PFSK-1 (cell line): ENCODE data around the gene LDLRAD4.

Experiments used
- POLR2AphosphoS5 ChIP-seq: IDR thresholded peaks from 2 replicates; pipeline ENCODE4 v1.6.1; 2012; ENCODE audit warnings: low read depth, mild to moderate bottlenecking, control low read depth, low read length, moderate library complexity
- REST ChIP-seq, 2 experiments: IDR thresholded peaks; 2 replicates each; pipeline versions ENCODE4 v1.6.1 to v1.8.0; 2011 to 2012; ENCODE audit warnings: low read depth in 2 of 2, low read length in 2 of 2, control low read depth in 1 of 2, inconsistent platforms in 1 of 2, mild to moderate bottlenecking in 1 of 2, moderate library complexity in 1 of 2; ENCODE audit not compliant: insufficient read depth in 1 of 2
- TAF1 ChIP-seq: IDR thresholded peaks from 2 replicates; pipeline ENCODE4 v1.6.1; 2012; ENCODE audit warnings: low read length, control low read depth, borderline replicate concordance; ENCODE audit not compliant: insufficient read depth

GRCh38 chr18:13220361-13220991 is 1.9 kb downstream of the LDLRAD4 start:
- TF ChIP-seq REST (IDR thresholded peaks at IDR 0.05; ENCODE audit: insufficient read depth in 1 of 2, low read depth in 2 of 2, low read length in 2 of 2) (no peak), TAF1 (no peak), POLR2AphosphoS5 (no peak)
